ENCODE measurements around the gene DPEP2NB. TPM values are rescaled to one million over a fixed set of nuclear protein-coding genes. Genes with fewer than 3 reads are reported as not detected.

Gene DPEP2NB
- total and polyA plus RNA-seq, 4 donors = not detected

DNA sequence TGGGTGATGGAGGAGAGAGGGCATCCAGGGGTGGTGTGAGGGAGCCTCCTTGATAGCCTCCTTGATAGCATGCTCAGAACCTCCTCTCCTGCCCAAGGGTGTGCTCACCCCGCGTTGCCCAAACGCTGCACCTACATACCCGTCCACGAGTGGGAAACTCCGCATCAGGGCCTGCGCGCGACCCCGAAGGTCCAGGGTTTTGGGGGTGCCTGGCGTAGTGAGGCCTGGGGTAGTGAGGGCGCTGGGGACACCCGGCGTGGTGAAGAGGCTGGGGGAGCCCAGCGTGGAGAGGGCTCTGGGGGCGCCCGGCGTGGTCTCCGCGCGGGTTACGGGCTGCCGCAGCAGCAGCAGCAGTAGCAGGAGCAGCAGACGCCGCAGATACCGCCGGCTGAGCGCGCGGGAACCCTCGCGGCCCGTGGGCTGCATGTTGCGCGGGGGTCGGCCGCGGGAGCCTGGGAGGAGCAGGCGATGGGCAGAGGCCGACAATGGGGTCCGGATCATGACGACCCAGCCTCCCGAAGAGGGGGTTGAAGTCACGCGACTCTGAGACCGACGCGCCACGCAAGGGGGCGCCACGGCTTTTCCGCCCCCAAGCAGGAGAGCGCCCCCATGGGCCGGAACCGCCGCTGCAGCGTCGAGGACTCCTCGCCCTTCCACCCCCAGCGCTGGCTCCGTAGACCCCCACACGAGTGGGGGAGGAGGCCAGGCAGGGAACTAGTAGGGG, 35.6 kb downstream of the DPEP2NB start, which contains the start of gene DPEP3:
Gene DPEP3 (minus strand): TSS at position 545 of the 724 bp plus-strand sequence. CDS start 119 bp downstream, at position 426.
- Histone ChIP-seq H3K27ac (ENCODE audit: low read depth in 1 of 2, low read length in 1 of 2) (no peak within 1 kb of the TSS), H3K36me3 (ENCODE audit: control insufficient read depth in 4 of 4, insufficient read depth in 4 of 4, low read length in 4 of 4) (no peaks in the 10 kb centered on the region), H3K27me3 (ENCODE audit: control insufficient read depth in 3 of 3, insufficient read depth in 3 of 3, low read length in 2 of 3) (no peaks in the 10 kb centered on the region), H3K4me1 (ENCODE audit: control insufficient read depth in 5 of 5, insufficient read depth in 5 of 5, low read length in 5 of 5) (peaks cover 0 to 4% (median 0%) of the 10 kb centered on the region in 5 donors), H3K9me3 (ENCODE audit: control insufficient read depth in 4 of 4, insufficient read depth in 3 of 4, low read length in 3 of 4) (no peaks in the 10 kb centered on the region), H3K4me3 (no peak within 1 kb of the TSS), H3K9ac (ENCODE audit: insufficient read depth in 1 of 2, low read length in 2 of 2) (no peak within 1 kb of the TSS)
- no peak for DNase-seq
- no peak for ATAC-seq (ENCODE audit: insufficient read depth, low FRiP score)
- WGBS, 2 donors = 66 to 70% methylated on average over 59 to 62 of the region's 62 CpGs
- TF ChIP-seq, protein P1, sequence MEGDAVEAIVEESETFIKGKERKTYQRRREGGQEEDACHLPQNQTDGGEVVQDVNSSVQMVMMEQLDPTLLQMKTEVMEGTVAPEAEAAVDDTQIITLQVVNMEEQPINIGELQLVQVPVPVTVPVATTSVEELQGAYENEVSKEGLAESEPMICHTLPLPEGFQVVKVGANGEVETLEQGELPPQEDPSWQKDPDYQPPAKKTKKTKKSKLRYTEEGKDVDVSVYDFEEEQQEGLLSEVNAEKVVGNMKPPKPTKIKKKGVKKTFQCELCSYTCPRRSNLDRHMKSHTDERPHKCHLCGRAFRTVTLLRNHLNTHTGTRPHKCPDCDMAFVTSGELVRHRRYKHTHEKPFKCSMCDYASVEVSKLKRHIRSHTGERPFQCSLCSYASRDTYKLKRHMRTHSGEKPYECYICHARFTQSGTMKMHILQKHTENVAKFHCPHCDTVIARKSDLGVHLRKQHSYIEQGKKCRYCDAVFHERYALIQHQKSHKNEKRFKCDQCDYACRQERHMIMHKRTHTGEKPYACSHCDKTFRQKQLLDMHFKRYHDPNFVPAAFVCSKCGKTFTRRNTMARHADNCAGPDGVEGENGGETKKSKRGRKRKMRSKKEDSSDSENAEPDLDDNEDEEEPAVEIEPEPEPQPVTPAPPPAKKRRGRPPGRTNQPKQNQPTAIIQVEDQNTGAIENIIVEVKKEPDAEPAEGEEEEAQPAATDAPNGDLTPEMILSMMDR (IDR thresholded peaks at IDR 0.05; ENCODE audit: control extremely low read depth, extremely low read depth) = no peak

DNA sequence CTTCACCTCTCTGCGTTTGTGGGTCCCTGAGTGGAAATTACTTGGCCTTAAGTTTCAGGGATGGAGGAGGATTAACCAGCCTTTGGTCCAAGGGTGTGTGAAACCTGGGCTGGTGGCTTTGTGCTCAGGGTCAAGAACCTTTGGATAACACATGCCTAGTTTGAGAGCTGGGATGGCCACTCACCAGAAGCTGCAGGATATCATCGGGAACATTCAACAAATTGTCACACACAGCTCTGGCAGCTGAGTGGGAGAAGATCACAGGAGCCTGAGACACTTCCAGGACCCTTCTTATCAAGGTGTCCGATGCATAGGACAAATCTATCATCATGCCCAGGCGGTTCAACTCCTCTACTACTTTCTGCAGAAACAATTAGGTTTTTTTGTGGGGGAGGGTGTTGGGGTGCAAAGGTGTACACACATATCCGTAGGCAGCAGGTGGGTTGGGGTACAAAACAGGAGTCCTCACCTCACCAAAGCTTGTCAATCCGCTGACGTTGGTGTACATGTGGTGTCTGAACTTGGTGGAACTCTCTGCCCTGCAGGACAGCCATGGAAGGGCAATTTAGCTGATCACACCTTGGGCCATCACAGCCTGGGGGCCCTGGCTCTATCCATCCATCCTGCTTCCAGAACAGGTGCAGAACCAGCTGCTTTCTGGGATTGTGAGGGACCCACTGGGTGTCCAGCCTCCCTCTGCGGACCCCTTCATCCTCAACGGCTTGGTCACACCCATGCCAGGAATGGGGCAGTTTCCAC, 38.1 kb downstream of the DPEP2NB start:
- TF ChIP-seq, protein P1 (IDR thresholded peaks at IDR 0.05; ENCODE audit: control extremely low read depth, extremely low read depth) = no peak
- Histone ChIP-seq H3K9ac (ENCODE audit: insufficient read depth in 1 of 2, low read length in 2 of 2) (no peak overlapping the region), H3K27ac (ENCODE audit: low read depth in 1 of 2, low read length in 1 of 2) (no peak overlapping the region), H3K4me1 (ENCODE audit: control insufficient read depth in 5 of 5, insufficient read depth in 5 of 5, low read length in 5 of 5) (no peaks in the 10 kb centered on the region), H3K9me3 (ENCODE audit: control insufficient read depth in 4 of 4, insufficient read depth in 3 of 4, low read length in 3 of 4) (no peaks in the 10 kb centered on the region), H3K27me3 (ENCODE audit: control insufficient read depth in 3 of 3, insufficient read depth in 3 of 3, low read length in 2 of 3) (no peaks in the 10 kb centered on the region), H3K4me3 (no peak overlapping the region), H3K36me3 (ENCODE audit: control insufficient read depth in 4 of 4, insufficient read depth in 4 of 4, low read length in 4 of 4) (no peaks in the 10 kb centered on the region)
- ATAC-seq (ENCODE audit: insufficient read depth, low FRiP score) (no peak), DNase-seq (no peak)
- 84 to 88% methylated on average over 9 of the region's 9 CpGs for WGBS, 2 donors

DNA sequence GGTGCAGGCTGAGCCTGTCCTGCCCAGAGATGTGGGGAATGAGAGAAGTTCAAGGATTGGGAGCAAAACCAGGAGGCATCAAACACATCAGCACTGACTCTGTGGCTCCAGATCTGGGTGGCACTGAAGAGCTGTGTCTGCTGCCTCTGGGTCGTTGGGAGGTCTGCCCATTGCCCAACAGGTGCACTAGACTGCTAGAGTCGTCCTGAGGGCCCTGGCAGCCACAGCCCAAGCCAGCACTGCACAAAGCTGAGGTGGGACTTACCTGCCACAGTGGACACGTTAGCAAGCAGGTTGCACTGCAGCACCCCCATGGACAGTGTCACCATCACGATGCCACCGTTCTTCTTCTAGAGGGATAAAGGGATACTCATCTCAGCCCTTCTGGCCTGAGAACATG, 38.7 kb downstream of the DPEP2NB start:
- Histone ChIP-seq H3K4me3 (no peak overlapping the region), H3K36me3 (ENCODE audit: control insufficient read depth in 4 of 4, insufficient read depth in 4 of 4, low read length in 4 of 4) (no peaks in the 10 kb centered on the region), H3K4me1 (ENCODE audit: control insufficient read depth in 5 of 5, insufficient read depth in 5 of 5, low read length in 5 of 5) (no peaks in the 10 kb centered on the region), H3K27me3 (ENCODE audit: control insufficient read depth in 3 of 3, insufficient read depth in 3 of 3, low read length in 2 of 3) (no peaks in the 10 kb centered on the region), H3K9ac (ENCODE audit: insufficient read depth in 1 of 2, low read length in 2 of 2) (no peak overlapping the region), H3K27ac (ENCODE audit: low read depth in 1 of 2, low read length in 1 of 2) (no peak overlapping the region), H3K9me3 (ENCODE audit: control insufficient read depth in 4 of 4, insufficient read depth in 3 of 4, low read length in 3 of 4) (no peaks in the 10 kb centered on the region)
- DNase-seq (no peak), ATAC-seq (ENCODE audit: insufficient read depth, low FRiP score) (no peak)
- TF ChIP-seq, protein P1 (IDR thresholded peaks at IDR 0.05; ENCODE audit: control extremely low read depth, extremely low read depth) = no peak
- 70 to 72% methylated on average over 5 of the region's 5 CpGs for WGBS, 2 donors

All from lung (tissue), 12 donors.